Measurements from ENCODE around the gene LZIC. TPM values are rescaled to one million over a fixed set of nuclear protein-coding genes. Genes with fewer than 3 reads are reported as not detected.

LZIC gene
- total RNA-seq, 4 donors from 2014 or later: 21.4 to 24.7 (median 23.0) TPM

DNA sequence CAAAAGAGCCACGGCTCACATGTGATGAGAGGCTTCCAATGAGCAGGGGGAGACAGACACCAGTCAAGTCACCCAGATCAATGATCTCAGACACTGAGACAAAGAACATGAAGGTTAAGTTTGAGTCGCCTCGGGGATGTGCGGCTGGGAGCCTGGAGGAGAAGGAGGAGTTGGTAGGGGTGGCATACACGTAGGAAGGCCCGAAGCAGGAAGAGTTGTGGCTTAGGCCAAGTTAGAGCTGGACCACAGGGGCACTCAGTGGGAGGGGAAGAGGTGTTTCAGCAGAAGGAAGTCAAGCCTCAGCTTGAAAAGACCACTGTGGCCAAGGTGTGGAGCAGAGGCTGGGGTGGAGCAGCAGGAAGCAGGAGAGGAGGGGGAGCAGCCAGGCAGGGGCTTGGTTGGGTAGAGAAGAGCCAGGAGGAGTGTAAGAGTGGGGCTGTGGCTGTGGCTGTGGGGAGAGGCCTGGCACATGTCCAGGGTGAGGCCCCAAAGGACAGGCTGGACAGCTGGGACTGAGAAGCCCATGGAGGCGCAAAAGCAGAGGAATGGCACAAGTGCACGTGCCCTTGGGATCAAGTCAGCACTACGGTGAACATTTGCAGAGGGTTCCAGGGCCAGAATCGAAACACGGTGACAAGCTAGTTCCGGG lies 60.8 kb downstream of the LZIC start:
- intact Hi-C loops (cut with DNase I): no loop called here
- Histone ChIP-seq H3K4me3 (no peak overlapping the region), H3K27ac (peak overlapping the region; percentile 18 to 65 (median 50)), H3K9me3 (no peaks in the 10 kb centered on the region), H3K36me3 (peaks cover 0 to 56% (median 0%) of the 10 kb centered on the region in 3 donors), H3K4me1 (peaks cover 13 to 76% (median 15%) of the 10 kb centered on the region in 3 donors), H3K27me3 (no peaks in the 10 kb centered on the region)
- TF ChIP-seq POLR2A (IDR thresholded peaks at IDR 0.05) (no peak), CTCF (IDR thresholded peaks at IDR 0.05) (no peak)
- no peak for DNase-seq
- 56 to 58% methylated on average over 11 to 12 of the region's 12 CpGs for WGBS, 2 donors

GRCh38 chr1:9881838-9882249 lies 61.3 kb downstream of the LZIC start:
- peak overlapping the region; percentile 18 to 65 (median 50) for H3K27ac ChIP-seq
- no peak overlapping the region for H3K4me3 ChIP-seq
- peaks cover 0 to 50% (median 0%) of the 10 kb centered on the region in 3 donors for H3K36me3 ChIP-seq
- H3K9me3 ChIP-seq: no peaks in the 10 kb centered on the region
- intact Hi-C loops (cut with DNase I): no loop called here
- peaks cover 15 to 76% (median 16%) of the 10 kb centered on the region in 3 donors for H3K4me1 ChIP-seq
- DNase-seq: no peak
- 43 to 65% methylated on average over 2 of the region's 2 CpGs for WGBS, 2 donors
- no peak for TF ChIP-seq POLR2A (IDR thresholded peaks at IDR 0.05)
- no peak for TF ChIP-seq CTCF (IDR thresholded peaks at IDR 0.05)
- no peaks in the 10 kb centered on the region for H3K27me3 ChIP-seq

Small RNAs within 50 kb of the gene (small RNA-seq; reads per million reads assigned to genes)
- 0 reads per million in 4 donors for gene MIR5697

Other genes starting within 250 kb of the LZIC start
- 10 to 100 TPM; 57.3 to 68.4 (median 65.3) TPM for gene CLSTN1, start 119.4 kb downstream of the LZIC start, total RNA-seq
- 100 to 1,000 TPM in 2 of 4 donors, 10 to 100 TPM in 2; 76.1 to 186 (median 118) TPM for gene CTNNBIP1, start 33.1 kb downstream of the LZIC start, total RNA-seq
- gene NMNAT1, start 84 bp upstream of the LZIC start, total RNA-seq: 1 to 10 TPM; 3.9 to 7.9 (median 6.0) TPM
- 10 to 100 TPM; 10.4 to 29.2 (median 21.3) TPM for gene RBP7, start 53.8 kb upstream of the LZIC start, total RNA-seq
- gene UBE4B, start 89.6 kb upstream of the LZIC start, total RNA-seq: 10 to 100 TPM; 37.5 to 60.3 (median 51.3) TPM

Data from esophagus squamous epithelium (tissue), 5 donors.